Aorta (tissue), 5 donors: ENCODE measurements around the gene DPEP2. TPM values are rescaled to one million over a fixed set of nuclear protein-coding genes. Genes with fewer than 3 reads are reported as not detected.
"Not testable (repeated sequence)": the region's sequence is repeated elsewhere in the genome, so short reads cannot be mapped to it uniquely, and the experiment has no call there.

Experiments used
- ATAC-seq: fragments of 200-7000 bp; cut with Tn5 transposase; one replicate; pipeline ENCODE4 v1.9.1; 2022; ENCODE audit warnings: moderate library complexity; ENCODE audit not compliant: low FRiP score
- DNase-seq, 2 donors: peaks; one replicate each; pipeline ENCODE4 v3.0.0-alpha.2; 2020
- H3K27ac ChIP-seq, 2 donors: one replicate each; pipeline ENCODE4 v1.5.1; 2013; ENCODE audit warnings: low read length in 2 of 2, mild to moderate bottlenecking in 2 of 2, moderate library complexity in 2 of 2, control low read depth in 1 of 2, inconsistent platforms in 1 of 2, low read depth in 1 of 2
- H3K27me3 ChIP-seq, 2 donors: one replicate each; pipeline ENCODE4 v1.6.1; 2013; ENCODE audit warnings: control low read depth in 1 of 2, low read length in 1 of 2, mild to moderate bottlenecking in 1 of 2, moderate library complexity in 1 of 2; ENCODE audit not compliant: insufficient read depth in 2 of 2, control insufficient read depth in 1 of 2
- H3K36me3 ChIP-seq, 2 donors: one replicate each; pipeline ENCODE4 v1.6.1; 2013; ENCODE audit warnings: control low read depth in 1 of 2, low read length in 1 of 2, mild to moderate bottlenecking in 1 of 2; ENCODE audit not compliant: insufficient read depth in 2 of 2, control insufficient read depth in 1 of 2
- H3K4me1 ChIP-seq, 2 donors: one replicate each; pipeline ENCODE4 v1.6.1; 2013; ENCODE audit warnings: low read length in 2 of 2, control low read depth in 1 of 2, mild to moderate bottlenecking in 1 of 2, moderate library complexity in 1 of 2; ENCODE audit not compliant: insufficient read depth in 2 of 2, control insufficient read depth in 1 of 2
- H3K4me3 ChIP-seq, 2 donors: one replicate each; pipeline ENCODE4 v1.5.1; 2013; ENCODE audit warnings: low read length in 2 of 2, control low read depth in 1 of 2, mild to moderate bottlenecking in 1 of 2
- H3K9me3 ChIP-seq: one replicate; pipeline ENCODE4 v1.6.1; 2013; ENCODE audit warnings: mild to moderate bottlenecking, low read length; ENCODE audit not compliant: control insufficient read depth
- WGBS, 2 donors: extraction: QIAGEN DNeasy Blood & Tissue Kit; methylation state at CpG; one replicate each; pipeline ENCODE4 v1.1.7; 2013; 5-methylcytosine and 5-hydroxymethylcytosine counted together
- intact Hi-C, 2 donors: fragments of 100-400 bp; cut with DNase I; formaldehyde crosslinking; loops; one replicate each; pipeline versions ENCODE4 v1.14.2 to v1.15.0; 2022
- polyA plus RNA-seq, 2 donors: library from polyadenylated mRNA; stranded (reverse); fragments of 200-250 nt; gene quantifications; one replicate each; pipeline ENCODE4 v1.2.3, GENCODE V29; 2013
- total RNA-seq, 2 donors: library from RNA; stranded (reverse); fragmentation: NEBNext Ultra II Directional; extraction: Animal tissue kit (Norgen Biotek cat#: 25700); gene quantifications; one replicate each; pipeline ENCODE4 v1.2.1, GENCODE V29; 2021
- donor health status: healthy with polysubstance abuse.
- donor health status: Bipolar disorder and iron deficiency.
- donor health status: DM: no; HTN: no; CAD: no.
- donor health status: DM: no; HTN: no; CAD: no.
- donor health status: DM: yes; HTN: yes; CAD: no.

DPEP2 gene
- total and polyA plus RNA-seq, 4 donors, result 1.0 to 10.4 (median 1.9) TPM

DNA sequence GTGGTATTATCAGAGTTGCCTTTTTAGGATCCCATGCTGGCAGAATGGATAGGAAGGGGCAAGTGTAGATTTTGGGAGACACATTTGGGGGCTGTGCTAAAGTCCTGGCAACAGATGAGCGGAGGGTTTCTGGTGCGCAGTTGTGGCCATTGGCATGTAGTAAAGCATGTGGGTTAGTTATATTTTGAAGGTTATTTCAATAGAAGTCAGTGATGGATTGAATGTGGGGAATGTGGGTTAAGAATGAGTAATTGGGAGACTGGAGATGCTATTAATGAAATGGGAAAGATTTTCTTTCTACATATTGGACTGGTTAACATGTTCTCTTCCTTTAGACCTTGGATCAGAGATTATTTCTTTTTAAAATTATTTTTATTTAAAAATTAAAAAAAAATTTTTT is 33.8 kb upstream of the DPEP2 start:
- H3K9me3 ChIP-seq, result no peaks in the 10 kb centered on the region
- no peak overlapping the region for H3K4me3 ChIP-seq
- intact Hi-C loops, result no loop called here
- no peak for ATAC-seq
- 88% methylated on average over 2 of the region's 2 CpGs for WGBS, 2 donors
- DNase-seq, result peak in 1 of 2 donors; percentile 15
- H3K27me3 ChIP-seq, result no peaks in the 10 kb centered on the region
- H3K27ac ChIP-seq, result no peak overlapping the region
- no peaks in the 10 kb centered on the region for H3K4me1 ChIP-seq
- peaks cover 0 to 4% of the 10 kb centered on the region in 2 donors for H3K36me3 ChIP-seq

GRCh38 chr16:68031951-68032350 is 32.7 kb upstream of the DPEP2 start:
- WGBS, 2 donors, result 94 to 96% methylated on average over 2 of the region's 2 CpGs
- no peaks in the 10 kb centered on the region for H3K27me3 ChIP-seq
- ATAC-seq, result no peak
- H3K4me3 ChIP-seq, result no peak overlapping the region
- H3K4me1 ChIP-seq, result no peaks in the 10 kb centered on the region
- intact Hi-C loops, result no loop called here
- no peaks in the 10 kb centered on the region for H3K9me3 ChIP-seq
- no peak overlapping the region for H3K27ac ChIP-seq
- DNase-seq, result peak in 1 of 2 donors; percentile 2
- H3K36me3 ChIP-seq, result peaks cover 0 to 4% of the 10 kb centered on the region in 2 donors

- H3K36me3 ChIP-seq, DNase-seq, intact Hi-C loops, H3K27ac ChIP-seq, H3K27me3 ChIP-seq, H3K4me3 ChIP-seq, H3K9me3 ChIP-seq, H3K4me1 ChIP-seq: not testable (repeated sequence)
- WGBS, 2 donors, result 84 to 89% methylated on average over 6 of the region's 6 CpGs
- peak; percentile 38 for ATAC-seq
These were observed 30.8 kb upstream of the DPEP2 start for GRCh38 chr16:68030108-68030507.

- intact Hi-C loops, result no loop called here
- WGBS, 2 donors, result 93 to 100% methylated on average over 3 of the region's 3 CpGs
- DNase-seq, result no peak
- no peaks in the 10 kb centered on the region for H3K4me1 ChIP-seq
- H3K9me3 ChIP-seq, result no peaks in the 10 kb centered on the region
- no peak overlapping the region for H3K4me3 ChIP-seq
- H3K27me3 ChIP-seq, result no peaks in the 10 kb centered on the region
- no peak for ATAC-seq
- peaks cover 0 to 4% of the 10 kb centered on the region in 2 donors for H3K36me3 ChIP-seq
- no peak overlapping the region for H3K27ac ChIP-seq
These were observed 29.7 kb upstream of the DPEP2 start for GRCh38 chr16:68028996-68029395.

DNA sequence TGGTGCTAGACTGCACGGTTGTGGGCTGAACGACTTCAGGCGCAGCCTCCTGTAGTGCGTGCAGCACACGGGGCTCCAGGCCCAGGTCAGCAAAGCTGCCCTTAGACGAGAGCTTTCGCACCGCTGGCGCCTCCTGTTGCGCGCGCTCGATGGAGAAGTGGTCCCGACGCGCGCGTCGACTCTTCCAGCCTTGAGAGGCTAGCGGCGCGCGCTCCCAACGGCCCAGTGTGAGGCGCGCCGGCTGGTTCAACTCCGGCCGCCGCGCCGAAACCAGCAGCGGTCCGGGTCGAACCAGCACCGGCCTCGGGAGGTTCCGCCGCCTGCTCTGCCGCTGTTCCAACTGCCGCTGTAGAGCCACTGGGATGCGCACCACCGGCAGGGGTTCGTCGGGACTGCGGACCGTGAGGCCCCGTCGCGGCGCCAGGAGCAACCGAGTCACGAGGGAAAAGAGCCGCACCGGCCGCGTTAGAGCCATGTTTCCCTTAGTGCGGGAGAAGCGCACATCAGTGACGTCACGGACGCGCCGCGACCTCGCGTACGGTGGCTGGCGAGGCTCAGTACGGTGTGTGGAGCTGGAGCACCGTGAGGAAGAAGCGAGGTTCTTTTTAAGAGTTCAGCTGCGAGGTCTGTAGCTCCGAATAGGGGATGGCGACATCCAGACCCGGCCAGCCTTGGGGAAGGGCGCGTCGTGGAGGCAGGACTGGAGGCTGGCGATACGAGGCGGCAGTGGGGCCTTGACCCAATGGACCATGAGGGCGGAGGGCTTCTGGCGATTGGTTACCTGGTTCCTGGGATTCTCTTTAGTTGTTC is 23.6 kb upstream of the DPEP2 start, which contains the start of the genes DDX28 and DUS2:
TSS of gene DDX28 (minus strand) at position 505 of the 810 bp plus-strand sequence. CDS start at position 475, 30 bp downstream.
TSS of gene DUS2 (plus strand) at position 557 of the 810 bp plus-strand sequence. CDS start 14,740 bp downstream, outside the sequence.
- DNase-seq, result peak; percentile 95 to 98
- Histone ChIP-seq H3K27me3 (no peaks in the 10 kb centered on the region), H3K36me3 (no peaks in the 10 kb centered on the region), H3K9me3 (no peaks in the 10 kb centered on the region), H3K27ac (peak within 1 kb of the TSS in 1 of 2 donors; percentile 52), H3K4me1 (no peaks in the 10 kb centered on the region), H3K4me3 (peak within 1 kb of the TSS; percentile 46)
- peak; percentile 99 for ATAC-seq
- 0% methylated on average over 84 of the region's 84 CpGs for WGBS, 2 donors
- intact Hi-C loops, result no loop called here

DNA sequence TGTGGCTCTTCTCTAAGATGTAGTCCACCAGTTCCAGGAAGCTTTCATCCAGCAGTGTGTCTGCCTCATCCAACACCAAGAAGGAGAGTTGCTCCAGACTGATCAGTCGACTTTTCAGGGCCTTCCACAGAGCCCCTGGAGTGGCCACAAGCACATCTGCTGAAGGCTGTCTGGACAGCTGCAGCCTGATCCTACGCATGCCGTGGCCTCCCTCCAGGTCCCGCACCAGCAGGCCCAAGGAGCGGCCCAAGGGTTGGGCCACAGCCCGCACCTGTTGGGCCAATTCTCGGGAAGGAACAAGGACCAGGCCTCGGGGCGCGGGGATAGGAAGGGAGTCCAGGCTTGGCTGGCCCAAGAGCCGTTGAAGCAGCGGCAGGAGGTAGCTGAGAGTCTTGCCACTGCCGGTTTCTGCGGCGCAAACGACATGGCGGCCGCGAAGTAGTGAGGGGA is 23.0 kb upstream of the DPEP2 start:
- ATAC-seq (peak; percentile 3), DNase-seq (peak in 1 of 2 donors; percentile 75)
- Histone ChIP-seq H3K36me3 (no peaks in the 10 kb centered on the region), H3K27me3 (no peaks in the 10 kb centered on the region), H3K9me3 (no peaks in the 10 kb centered on the region), H3K4me1 (no peaks in the 10 kb centered on the region), H3K27ac (no peak overlapping the region), H3K4me3 (peak overlapping the region; percentile 46)
- WGBS, 2 donors, result 9 to 13% methylated on average over 19 of the region's 19 CpGs
- intact Hi-C loops, result no loop called here

- 95 to 96% methylated on average over 10 of the region's 10 CpGs for WGBS, 2 donors
- intact Hi-C loops, result no loop called here
- no peak for ATAC-seq
These were observed 22.2 kb upstream of the DPEP2 start for GRCh38 chr16:68021490-68021889.

DNA sequence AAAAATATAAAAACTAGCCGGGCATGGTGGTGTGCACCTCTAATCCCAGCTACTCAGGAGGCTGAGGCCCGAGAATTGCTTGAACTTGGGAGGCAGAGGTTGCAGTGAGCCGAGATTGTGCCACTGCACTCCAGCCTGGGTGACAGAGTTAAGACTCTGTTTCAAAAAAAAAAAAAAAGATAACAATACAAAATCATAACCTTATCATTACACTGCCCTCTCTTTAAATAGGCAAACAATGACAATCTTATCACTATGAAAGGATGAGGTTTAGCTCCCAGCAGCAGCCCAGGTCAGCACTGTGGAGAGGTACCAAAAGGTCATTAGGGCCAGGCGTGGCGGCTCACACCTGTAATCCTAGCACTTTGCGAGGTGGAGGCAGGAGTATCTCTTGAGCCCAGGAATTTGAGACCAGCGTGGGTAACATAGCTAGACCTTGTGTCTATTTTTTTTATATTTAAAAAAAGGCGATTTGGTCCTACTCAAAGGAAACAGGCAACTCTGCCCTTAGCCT is 19.9 kb upstream of the DPEP2 start:
- DNase-seq, result no peak
- no peaks in the 10 kb centered on the region for H3K9me3 ChIP-seq
- H3K27ac ChIP-seq, result no peak overlapping the region
- no peak overlapping the region for H3K4me3 ChIP-seq
- no peaks in the 10 kb centered on the region for H3K27me3 ChIP-seq
- no peaks in the 10 kb centered on the region for H3K4me1 ChIP-seq
- intact Hi-C loops, result no loop called here
- no peak for ATAC-seq
- WGBS, 2 donors, result 67 to 71% methylated on average over 8 of the region's 8 CpGs
- no peaks in the 10 kb centered on the region for H3K36me3 ChIP-seq

More at GRCh38 chr16:68021490-68021889, 22.2 kb upstream of the DPEP2 start:
- no peaks in the 10 kb centered on the region for H3K4me1 ChIP-seq
- no peak for DNase-seq
- H3K4me3 ChIP-seq, result no peak overlapping the region
- no peaks in the 10 kb centered on the region for H3K36me3 ChIP-seq
- H3K27me3 ChIP-seq, result no peaks in the 10 kb centered on the region
- no peaks in the 10 kb centered on the region for H3K9me3 ChIP-seq
- H3K27ac ChIP-seq, result no peak overlapping the region

DNA sequence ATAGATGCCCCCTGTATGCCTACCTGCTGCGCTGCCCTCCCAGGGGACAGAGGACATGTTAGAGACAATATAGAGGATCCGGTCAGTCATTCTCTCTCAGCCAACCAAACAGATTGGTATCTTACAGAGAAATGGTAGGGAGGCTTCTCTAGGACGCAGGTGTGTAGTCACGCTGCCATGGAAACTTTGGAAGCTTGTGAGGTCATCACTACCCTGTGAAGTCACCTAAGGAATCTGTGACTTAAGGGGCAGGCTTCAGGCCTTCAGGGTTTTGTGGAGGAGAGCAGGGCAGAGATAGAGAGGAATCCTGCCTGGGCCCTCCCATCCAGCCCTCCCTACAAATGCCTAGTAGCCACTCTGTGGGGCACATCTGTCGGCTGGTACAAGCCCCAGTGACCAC is 16.4 kb upstream of the DPEP2 start, which contains the start of gene DPEP2NB:
TSS of gene DPEP2NB (minus strand) at position 231 of the 400 bp plus-strand sequence. CDS start at position 90, 141 bp downstream.
- Histone ChIP-seq H3K27me3 (no peaks in the 10 kb centered on the region), H3K4me1 (no peaks in the 10 kb centered on the region), H3K36me3 (no peaks in the 10 kb centered on the region), H3K9me3 (no peaks in the 10 kb centered on the region), H3K4me3 (no peak within 1 kb of the TSS), H3K27ac (no peak within 1 kb of the TSS)
- intact Hi-C loops, result no loop called here
- ATAC-seq, result no peak
- DNase-seq, result no peak
- WGBS, 2 donors, result 82 to 85% methylated on average over 5 of the region's 5 CpGs
